ENCODE measurements around the gene TCHH. TPM values are rescaled to one million over a fixed set of nuclear protein-coding genes. Genes with fewer than 3 reads are reported as not detected.

TCHH gene, protein sequence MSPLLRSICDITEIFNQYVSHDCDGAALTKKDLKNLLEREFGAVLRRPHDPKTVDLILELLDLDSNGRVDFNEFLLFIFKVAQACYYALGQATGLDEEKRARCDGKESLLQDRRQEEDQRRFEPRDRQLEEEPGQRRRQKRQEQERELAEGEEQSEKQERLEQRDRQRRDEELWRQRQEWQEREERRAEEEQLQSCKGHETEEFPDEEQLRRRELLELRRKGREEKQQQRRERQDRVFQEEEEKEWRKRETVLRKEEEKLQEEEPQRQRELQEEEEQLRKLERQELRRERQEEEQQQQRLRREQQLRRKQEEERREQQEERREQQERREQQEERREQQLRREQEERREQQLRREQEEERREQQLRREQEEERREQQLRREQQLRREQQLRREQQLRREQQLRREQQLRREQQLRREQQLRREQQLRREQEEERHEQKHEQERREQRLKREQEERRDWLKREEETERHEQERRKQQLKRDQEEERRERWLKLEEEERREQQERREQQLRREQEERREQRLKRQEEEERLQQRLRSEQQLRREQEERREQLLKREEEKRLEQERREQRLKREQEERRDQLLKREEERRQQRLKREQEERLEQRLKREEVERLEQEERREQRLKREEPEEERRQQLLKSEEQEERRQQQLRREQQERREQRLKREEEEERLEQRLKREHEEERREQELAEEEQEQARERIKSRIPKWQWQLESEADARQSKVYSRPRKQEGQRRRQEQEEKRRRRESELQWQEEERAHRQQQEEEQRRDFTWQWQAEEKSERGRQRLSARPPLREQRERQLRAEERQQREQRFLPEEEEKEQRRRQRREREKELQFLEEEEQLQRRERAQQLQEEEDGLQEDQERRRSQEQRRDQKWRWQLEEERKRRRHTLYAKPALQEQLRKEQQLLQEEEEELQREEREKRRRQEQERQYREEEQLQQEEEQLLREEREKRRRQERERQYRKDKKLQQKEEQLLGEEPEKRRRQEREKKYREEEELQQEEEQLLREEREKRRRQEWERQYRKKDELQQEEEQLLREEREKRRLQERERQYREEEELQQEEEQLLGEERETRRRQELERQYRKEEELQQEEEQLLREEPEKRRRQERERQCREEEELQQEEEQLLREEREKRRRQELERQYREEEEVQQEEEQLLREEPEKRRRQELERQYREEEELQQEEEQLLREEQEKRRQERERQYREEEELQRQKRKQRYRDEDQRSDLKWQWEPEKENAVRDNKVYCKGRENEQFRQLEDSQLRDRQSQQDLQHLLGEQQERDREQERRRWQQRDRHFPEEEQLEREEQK (N-terminal part only)
- 0.27 and 0.38 TPM in 2 replicates for total RNA-seq (2014; rRNA removed; shearing (Covaris generic))

DNA sequence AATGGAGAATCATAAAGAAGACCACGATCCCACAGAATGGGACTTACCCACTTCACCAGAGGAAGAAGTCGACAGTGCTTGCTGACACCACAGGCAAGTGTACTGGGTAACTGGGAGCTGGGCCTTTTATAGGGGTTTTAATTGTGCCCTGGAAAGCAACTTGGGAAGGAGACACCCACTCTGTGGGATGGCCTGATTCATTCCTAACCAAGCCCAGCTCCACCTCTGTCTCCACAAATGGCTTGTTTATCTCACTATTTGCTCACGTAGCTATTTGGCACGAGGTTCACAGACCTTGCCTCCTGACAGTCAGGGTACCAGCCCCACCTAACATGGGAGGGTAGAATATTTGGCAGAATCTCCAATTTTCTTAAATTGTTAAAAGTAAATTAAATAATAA, at the start of gene TCHH:
TSS of gene TCHH (minus strand) at position 101 of the 400 bp plus-strand sequence. CDS start 1,364 bp downstream, outside the sequence.

DNA sequence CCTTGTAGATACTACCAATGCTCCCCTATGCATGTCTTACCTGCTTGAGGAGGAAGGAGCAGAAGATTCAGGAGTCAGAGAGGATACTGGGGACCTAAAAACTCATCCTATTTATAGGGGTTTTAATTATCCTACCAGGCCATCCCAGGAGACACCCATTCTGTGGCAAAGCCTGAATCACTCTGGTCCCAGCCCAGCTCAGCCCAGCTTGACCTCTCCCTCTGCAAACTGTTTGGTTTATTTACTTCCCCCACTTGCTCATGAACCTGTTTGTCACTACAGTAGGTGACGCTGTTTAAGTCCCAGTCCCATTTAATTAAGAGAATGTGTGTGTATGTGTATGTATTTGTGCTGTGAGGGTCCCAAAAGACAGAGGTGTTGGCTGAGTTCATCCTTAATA, 43.9 kb upstream of the TCHH start, which contains the start of gene RPTN:
TSS of gene RPTN (minus strand) at position 85 of the 400 bp plus-strand sequence. CDS start 1,339 bp downstream, outside the sequence.

DNA sequence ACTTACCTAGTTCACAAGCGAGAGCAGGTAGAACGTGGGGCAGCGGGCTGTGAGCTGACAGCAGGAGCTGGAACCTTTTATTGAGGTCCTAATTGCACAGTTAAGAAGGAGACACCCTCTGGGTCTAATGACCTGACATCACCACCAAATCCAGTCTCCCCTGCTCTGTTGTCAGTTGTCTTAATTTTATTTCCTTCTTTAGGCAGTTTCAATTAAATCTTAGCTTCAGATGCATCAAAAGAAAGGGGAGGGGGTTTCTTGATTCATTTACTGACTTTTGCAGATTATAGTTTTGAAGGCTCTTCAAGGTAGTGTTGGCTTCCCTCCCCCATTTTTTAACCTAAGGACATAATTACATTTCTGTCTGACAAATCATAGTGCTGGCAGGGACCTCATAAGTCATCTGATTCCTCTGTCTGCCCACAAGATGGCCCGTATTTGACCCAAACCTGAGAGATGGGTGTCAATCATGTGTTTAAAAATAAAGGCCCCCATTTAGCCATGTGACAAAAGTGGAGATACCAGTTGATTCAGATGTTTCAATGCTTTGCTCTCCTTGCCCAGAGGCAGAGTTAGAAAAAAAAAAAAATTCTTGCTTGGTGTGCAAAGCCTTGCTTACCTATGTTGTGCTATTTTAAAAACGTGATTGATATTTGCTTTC, 26.1 kb downstream of the TCHH start, which contains the start of gene TCHHL1:
TSS of gene TCHHL1 (minus strand) at position 51 of the 661 bp plus-strand sequence. CDS start 921 bp downstream, outside the sequence.

Small RNA genes lying within 50 kb of the gene (small RNA-seq; reads per million reads assigned to genes)
- gene SPTLC1P4: not detected

Other genes starting within 250 kb of the TCHH start
- gene THEM4, start 205.9 kb downstream of the TCHH start, total RNA-seq (2014; rRNA removed; shearing (Covaris generic)): 32.3 and 42.9 TPM in 2 replicates
- gene S100A10, start 121.6 kb downstream of the TCHH start, total RNA-seq (2014; rRNA removed; shearing (Covaris generic)): 292 and 330 TPM in 2 replicates
- 213 and 300 TPM in 2 replicates for gene S100A11, start 78.4 kb downstream of the TCHH start, total RNA-seq (2014; rRNA removed; shearing (Covaris generic))
- not detected in 2 replicates for gene TCHHL1, start 26.4 kb downstream of the TCHH start, total RNA-seq (2014; rRNA removed; shearing (Covaris generic))
- not detected in 2 replicates for gene RPTN, start 43.8 kb upstream of the TCHH start, total RNA-seq (2014; rRNA removed; shearing (Covaris generic))
- 0.03 TPM in 1 of 2 replicates, not detected in the other for gene HRNR, start 108.7 kb upstream of the TCHH start, total RNA-seq (2014; rRNA removed; shearing (Covaris generic))
- 2.4 and 3.4 TPM in 2 replicates for gene FLG, start 209.8 kb upstream of the TCHH start, total RNA-seq (2014; rRNA removed; shearing (Covaris generic))
- gene FLG2, start 244.6 kb upstream of the TCHH start, total RNA-seq (2014; rRNA removed; shearing (Covaris generic)): not detected in 2 replicates

Data from A375 (cell line).